IPS DF 6.9 (cell line): ENCODE results near the gene DEUP1.

Experiments used
- DNase-seq: peaks from one replicate; pipeline ENCODE4 v3.0.0-alpha.2; 2013; ENCODE audit warnings: low read depth, low spot score
- H3K27ac ChIP-seq: one replicate; pipeline ENCODE4 v1.5.1; 2013; ENCODE audit warnings: low read length, control low read depth
- H3K27me3 ChIP-seq: 2 replicates; pipeline ENCODE4 v1.6.1; 2013; ENCODE audit warnings: mild to moderate bottlenecking, low read length; ENCODE audit not compliant: control insufficient read depth, insufficient read depth
- H3K36me3 ChIP-seq: 2 replicates; pipeline ENCODE4 v1.6.1; 2013; ENCODE audit warnings: low read length; ENCODE audit not compliant: control insufficient read depth, insufficient read depth
- H3K4me1 ChIP-seq: 2 replicates; pipeline ENCODE4 v1.6.1; 2013; ENCODE audit warnings: low read length; ENCODE audit not compliant: control insufficient read depth, insufficient read depth
- H3K4me3 ChIP-seq: 2 replicates; pipeline ENCODE4 v1.5.1; 2013; ENCODE audit warnings: mild to moderate bottlenecking, low read length
- H3K9me3 ChIP-seq: 2 replicates; pipeline ENCODE4 v1.6.1; 2013; ENCODE audit warnings: low read length, inconsistent platforms; ENCODE audit not compliant: control insufficient read depth, insufficient read depth
- WGBS: extraction: QIAGEN DNeasy Blood & Tissue Kit; methylation state at CpG from one replicate; pipeline ENCODE4 v1.1.7; 2013; ENCODE audit warnings: mixed read lengths, missing lambda C conversion rate; ENCODE audit not compliant: insufficient read length, insufficient coverage; 5-methylcytosine and 5-hydroxymethylcytosine counted together

Gene DEUP1

DNA sequence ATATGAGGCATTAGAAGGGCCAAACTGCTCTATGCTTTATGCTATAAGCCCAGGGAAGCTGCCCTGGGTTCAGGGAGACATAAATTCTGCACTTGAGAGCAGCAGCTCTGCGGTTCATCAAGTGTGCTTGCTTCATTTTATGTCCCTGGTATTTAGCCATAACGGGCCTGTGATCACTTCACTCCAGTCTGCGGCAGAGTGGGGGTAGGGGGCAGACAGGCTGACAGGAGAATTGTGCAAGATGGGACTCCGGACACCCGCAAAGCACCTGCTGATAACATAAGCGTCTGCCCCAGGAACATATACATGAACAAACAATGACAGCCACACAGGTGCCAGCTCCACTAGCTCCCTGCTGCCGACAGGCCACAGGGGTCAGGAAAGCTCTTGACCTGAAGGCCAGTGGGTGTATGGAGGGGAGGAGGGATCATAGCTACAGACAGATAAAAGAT is 156.5 kb downstream of the DEUP1 start:
- Histone ChIP-seq H3K27ac (no peak overlapping the region), H3K9me3 (no peaks in the 10 kb centered on the region), H3K36me3 (no peaks in the 10 kb centered on the region), H3K4me3 (no peak overlapping the region), H3K4me1 (peaks cover 13% of the 10 kb centered on the region; the same call in 1 of the 2 replicates), H3K27me3 (no peaks in the 10 kb centered on the region)
- WGBS = no CpG with 5 or more reads among the region's 7 CpGs
- no peak for DNase-seq
